Tibial artery (tissue), 4 donors: ENCODE results near the gene OTX1.
A peak's percentile ranks its signal among the peaks of the same experiment; 100 is the strongest.

Source experiments
- DNase-seq, 2 donors: peaks; one replicate each; pipeline ENCODE4 v3.0.0-alpha.2; 2019
- H3K27ac ChIP-seq, 2 donors: fragments of 200-600 bp; sonication (generic) in 1 of 2; 1 replicate in 1 of 2; 2 replicates in 1 of 2; pipeline ENCODE4 v1.5.1; 2018 to 2019; ENCODE audit warnings: mild to moderate bottlenecking in 1 of 2
- H3K27me3 ChIP-seq, 2 donors: fragments of 200-600 bp; sonication (generic) in 1 of 2; one replicate each; pipeline versions ENCODE4 v1.5.1 to v1.6.0; 2016 to 2019
- H3K36me3 ChIP-seq, 3 donors: fragments of 200-600 bp; sonication (generic) in 2 of 3; one replicate each; pipeline ENCODE4 v1.5.1; 2016 to 2019; ENCODE audit warnings: mild to moderate bottlenecking in 2 of 3
- H3K4me1 ChIP-seq, 4 donors: fragments of 200-600 bp; sonication (generic) in 2 of 4; 1 replicate in 3 of 4; 2 replicates in 1 of 4; pipeline ENCODE4 v1.5.1; 2016 to 2019
- H3K4me3 ChIP-seq, 2 donors: fragments of 200-600 bp; sonication (generic) in 1 of 2; 1 replicate in 1 of 2; 2 replicates in 1 of 2; pipeline ENCODE4 v1.5.1; 2018 to 2019; ENCODE audit warnings: mild to moderate bottlenecking in 2 of 2
- H3K9me3 ChIP-seq, 3 donors: fragments of 200-600 bp; sonication (generic) in 1 of 3; one replicate each; pipeline ENCODE4 v1.5.1; 2016 to 2019
- CTCF ChIP-seq, 2 experiments: fragments of 200-600 bp in 1 of 2; fragments of 450-650 bp in 1 of 2; IDR thresholded peaks; one replicate each; pipeline ENCODE4 v1.5.1; 2017 to 2019; ENCODE audit warnings: antibody characterized with exemption in 2 of 2, mild to moderate bottlenecking in 1 of 2, moderate library complexity in 1 of 2
- intact Hi-C: fragments of 100-400 bp; cut with DNase I; formaldehyde crosslinking; loops from one replicate; pipeline ENCODE4 v1.15.0; 2023; ENCODE audit warnings: low total_unique reads

The OTX1 gene

GRCh38 chr2:63049970-63050333, 678 bp upstream of the OTX1 start:
- H3K27me3 ChIP-seq: peaks cover 4 to 99% of the 10 kb centered on the region in 2 donors

GRCh38 chr2:63051042-63051794, 588 bp downstream of the OTX1 start:
- intact Hi-C loops: no loop called here
- H3K9me3 ChIP-seq: peaks cover 0 to 10% (median 5%) of the 10 kb centered on the region in 3 donors
- no peak for DNase-seq
- H3K27me3 ChIP-seq: peaks cover 11 to 100% of the 10 kb centered on the region in 2 donors
- peak overlapping the region; percentile 48 to 58 for H3K4me3 ChIP-seq
- peaks cover 0 to 3% (median 0%) of the 10 kb centered on the region in 3 donors for H3K36me3 ChIP-seq
- no peak overlapping the region for H3K27ac ChIP-seq
- H3K4me1 ChIP-seq: peaks cover 6 to 68% (median 53%) of the 10 kb centered on the region in 4 donors
- TF ChIP-seq CTCF (IDR thresholded peaks at IDR 0.05): no peak

More at GRCh38 chr2:63049970-63050333, 678 bp upstream of the OTX1 start:
- peaks cover 10 to 16% (median 11%) of the 10 kb centered on the region in 3 donors for H3K36me3 ChIP-seq
- peaks cover 0 to 10% (median 5%) of the 10 kb centered on the region in 3 donors for H3K9me3 ChIP-seq
- intact Hi-C loops: no loop called here
- no peak for DNase-seq
- no peak overlapping the region for H3K27ac ChIP-seq
- peak overlapping the region; percentile 48 to 58 for H3K4me3 ChIP-seq
- no peak for TF ChIP-seq CTCF (IDR thresholded peaks at IDR 0.05)
- peaks cover 6 to 56% (median 42%) of the 10 kb centered on the region in 4 donors for H3K4me1 ChIP-seq

- H3K4me3 ChIP-seq: no peak overlapping the region
- TF ChIP-seq CTCF (IDR thresholded peaks at IDR 0.05): no peak
- intact Hi-C loops: no loop called here
- H3K9me3 ChIP-seq: peaks cover 0 to 10% (median 5%) of the 10 kb centered on the region in 3 donors
- peaks cover 6 to 75% (median 59%) of the 10 kb centered on the region in 4 donors for H3K4me1 ChIP-seq
- H3K27ac ChIP-seq: no peak overlapping the region
- no peak for DNase-seq
- no peaks in the 10 kb centered on the region for H3K36me3 ChIP-seq
- H3K27me3 ChIP-seq: peaks cover 11 to 100% of the 10 kb centered on the region in 2 donors
Measured at GRCh38 chr2:63051795-63052333, 1.2 kb downstream of the OTX1 start.

GRCh38 chr2:63052411-63053080, 1.9 kb downstream of the OTX1 start:
- Histone ChIP-seq H3K27me3 (peaks cover 11 to 100% of the 10 kb centered on the region in 2 donors), H3K36me3 (no peaks in the 10 kb centered on the region), H3K4me3 (no peak overlapping the region), H3K4me1 (peaks cover 6 to 76% (median 56%) of the 10 kb centered on the region in 4 donors), H3K27ac (no peak overlapping the region), H3K9me3 (peaks cover 0 to 10% (median 5%) of the 10 kb centered on the region in 3 donors)
- DNase-seq: no peak
- TF ChIP-seq CTCF (IDR thresholded peaks at IDR 0.05): no peak
- intact Hi-C loops: no loop called here

- Histone ChIP-seq H3K27ac (no peak overlapping the region), H3K9me3 (peaks cover 0 to 10% (median 5%) of the 10 kb centered on the region in 3 donors), H3K27me3 (peaks cover 11 to 100% of the 10 kb centered on the region in 2 donors), H3K4me3 (no peak overlapping the region), H3K36me3 (no peaks in the 10 kb centered on the region), H3K4me1 (peaks cover 6 to 74% (median 55%) of the 10 kb centered on the region in 4 donors)
- intact Hi-C loops: no loop called here
- TF ChIP-seq CTCF (IDR thresholded peaks at IDR 0.05): no peak
- no peak for DNase-seq
Measured at GRCh38 chr2:63053081-63053888, 2.7 kb downstream of the OTX1 start.
